Fibroblast of lung (primary cell): Measurements from ENCODE around the gene ZCCHC14. TPM values are rescaled to one million over a fixed set of nuclear protein-coding genes. Genes with fewer than 3 reads are reported as not detected.

Experiments
- DNase-seq, 2 donors: peaks; one replicate each; pipeline versions ENCODE4 v3.0.0 to v3.0.0-alpha.2; 2010; ENCODE audit warnings: low read depth in 2 of 2
- H2AFZ ChIP-seq: 2 replicates; pipeline ENCODE4 v1.5.1; 2012; ENCODE audit warnings: low read length, control low read depth, inconsistent platforms
- H3K27ac ChIP-seq: 2 replicates; pipeline ENCODE4 v1.5.1; 2011; ENCODE audit warnings: low read length, control low read depth; ENCODE audit not compliant: insufficient read depth
- H3K27me3 ChIP-seq: 2 replicates; pipeline ENCODE4 v1.5.1; 2011; ENCODE audit warnings: mild to moderate bottlenecking, low read length; ENCODE audit not compliant: control insufficient read depth, insufficient read depth
- H3K36me3 ChIP-seq: 2 replicates; pipeline ENCODE4 v1.5.1; 2011; ENCODE audit warnings: low read length; ENCODE audit not compliant: control insufficient read depth, insufficient read depth
- H3K4me1 ChIP-seq: 2 replicates; pipeline ENCODE4 v1.5.1; 2011; ENCODE audit warnings: low read length; ENCODE audit not compliant: control insufficient read depth, insufficient read depth; ENCODE audit errors: extremely low read depth
- H3K4me2 ChIP-seq: 2 replicates; pipeline ENCODE4 v1.5.1; 2011; ENCODE audit warnings: low read length, control low read depth; ENCODE audit not compliant: insufficient read depth; ENCODE audit errors: extremely low read depth
- H3K4me3 ChIP-seq, 4 experiments: fragments of 200-600 bp in 1 of 4; sonication (generic) in 1 of 4; replicated peaks in 1 of 4; 2 replicates each; pipeline ENCODE4 v1.5.1; 2011 to 2016; ENCODE audit warnings: low read length in 4 of 4, low read depth in 3 of 4, mild to moderate bottlenecking in 3 of 4, control low read depth in 2 of 4, inconsistent platforms in 1 of 4, mixed read lengths in 1 of 4; ENCODE audit not compliant: insufficient read depth in 1 of 4; ENCODE audit errors: control extremely low read depth in 1 of 4
- H3K79me2 ChIP-seq: 2 replicates; pipeline ENCODE4 v1.5.1; 2012; ENCODE audit warnings: mild to moderate bottlenecking, low read length, inconsistent platforms; ENCODE audit not compliant: control insufficient read depth, insufficient read depth
- H3K9ac ChIP-seq: 2 replicates; pipeline ENCODE4 v1.5.1; 2011; ENCODE audit warnings: mild to moderate bottlenecking, low read length, control low read depth; ENCODE audit not compliant: insufficient read depth
- H3K9me3 ChIP-seq: 2 replicates; pipeline ENCODE4 v1.5.1; 2012; ENCODE audit warnings: low read depth, low read length; ENCODE audit not compliant: control insufficient read depth, insufficient read depth
- H4K20me1 ChIP-seq: 2 replicates; pipeline ENCODE4 v1.5.1; 2011; ENCODE audit warnings: low read length; ENCODE audit not compliant: control insufficient read depth, insufficient read depth; ENCODE audit errors: extremely low read depth
- CTCF ChIP-seq, 2 donors: IDR thresholded peaks in 1 of 2; conservative IDR thresholded peaks in 1 of 2; 1 replicate in 1 of 2; 2 replicates in 1 of 2; pipeline ENCODE4 v1.5.1; 2011 to 2012; ENCODE audit warnings: low read length in 2 of 2, control low read depth in 1 of 2, inconsistent platforms in 1 of 2, low read depth in 1 of 2, mild to moderate bottlenecking in 1 of 2
- EZH2 ChIP-seq: IDR thresholded peaks from 2 replicates; pipeline ENCODE4 v1.5.1; 2012; ENCODE audit warnings: low read length, control low read depth, mild to moderate bottlenecking; ENCODE audit errors: missing control alignments
- polyA plus RNA-seq, 2 donors: library from polyadenylated mRNA; depleted of rRNA in 1 of 2; stranded (reverse) in 1 of 2; unstranded in 1 of 2; fragments of >200 nt; gene quantifications; 2 replicates each; pipeline ENCODE4 v1.2.1, GENCODE V29; 2011 to 2012; ENCODE audit warnings: missing spikeins in 1 of 2
- total RNA-seq: library from RNA; depleted of rRNA; stranded (reverse); fragments of >200 nt; gene quantifications from 2 replicates; pipeline ENCODE4 v1.2.1, GENCODE V29; 2014

ZCCHC14 gene
- total and polyA plus RNA-seq, 2 donors (not counting 1 experiment from before 2014, with no cell fraction given): 6.4 to 16.3 TPM

GRCh38 chr16:87414251-87414680 is 78.6 kb downstream of the ZCCHC14 start:
- Histone ChIP-seq H3K4me1 (no peaks in the 10 kb centered on the region), H3K4me3 (no peak overlapping the region), H3K79me2 (no peaks in the 10 kb centered on the region), H3K27ac (no peak overlapping the region), H3K9ac (no peak overlapping the region), H4K20me1 (no peaks in the 10 kb centered on the region), H3K9me3 (no peaks in the 10 kb centered on the region), H3K27me3 (no peaks in the 10 kb centered on the region), H2AFZ (no peak overlapping the region), H3K36me3 (peaks cover 37% of the 10 kb centered on the region), H3K4me2 (no peak overlapping the region)
- TF ChIP-seq EZH2 (no peak), CTCF (conservative IDR thresholded peaks at IDR 0.05 in 1 of 2, IDR thresholded peaks at IDR 0.05 in 1 of 2; ENCODE audit: low read depth in 1 of 2, low read length in 2 of 2) (no peak)
- no peak for DNase-seq

- Histone ChIP-seq H3K27ac (no peak overlapping the region), H3K9ac (no peak overlapping the region), H2AFZ (no peak overlapping the region), H3K4me2 (no peak overlapping the region), H3K79me2 (no peaks in the 10 kb centered on the region), H3K9me3 (no peaks in the 10 kb centered on the region), H3K4me1 (no peaks in the 10 kb centered on the region), H4K20me1 (no peaks in the 10 kb centered on the region), H3K36me3 (peaks cover 34% of the 10 kb centered on the region), H3K27me3 (no peaks in the 10 kb centered on the region), H3K4me3 (no peak overlapping the region)
- DNase-seq: no peak
- TF ChIP-seq CTCF (conservative IDR thresholded peaks at IDR 0.05 in 1 of 2, IDR thresholded peaks at IDR 0.05 in 1 of 2; ENCODE audit: low read depth in 1 of 2, low read length in 2 of 2) (no peak), EZH2 (no peak)
Observed at GRCh38 chr16:87412996-87413421, 79.8 kb downstream of the ZCCHC14 start.

GRCh38 chr16:87412371-87412995 is 80.3 kb downstream of the ZCCHC14 start:
- Histone ChIP-seq H3K4me2 (no peak overlapping the region), H3K9me3 (no peaks in the 10 kb centered on the region), H2AFZ (no peak overlapping the region), H3K9ac (no peak overlapping the region), H3K27me3 (no peaks in the 10 kb centered on the region), H4K20me1 (no peaks in the 10 kb centered on the region), H3K27ac (no peak overlapping the region), H3K79me2 (no peaks in the 10 kb centered on the region), H3K4me1 (no peaks in the 10 kb centered on the region), H3K4me3 (no peak overlapping the region), H3K36me3 (peaks cover 35% of the 10 kb centered on the region)
- TF ChIP-seq EZH2 (no peak), CTCF (conservative IDR thresholded peaks at IDR 0.05 in 1 of 2, IDR thresholded peaks at IDR 0.05 in 1 of 2; ENCODE audit: low read depth in 1 of 2, low read length in 2 of 2) (no peak)
- DNase-seq: no peak
